ENCODE measurements around the gene RAPH1.

The RAPH1 gene

DNA sequence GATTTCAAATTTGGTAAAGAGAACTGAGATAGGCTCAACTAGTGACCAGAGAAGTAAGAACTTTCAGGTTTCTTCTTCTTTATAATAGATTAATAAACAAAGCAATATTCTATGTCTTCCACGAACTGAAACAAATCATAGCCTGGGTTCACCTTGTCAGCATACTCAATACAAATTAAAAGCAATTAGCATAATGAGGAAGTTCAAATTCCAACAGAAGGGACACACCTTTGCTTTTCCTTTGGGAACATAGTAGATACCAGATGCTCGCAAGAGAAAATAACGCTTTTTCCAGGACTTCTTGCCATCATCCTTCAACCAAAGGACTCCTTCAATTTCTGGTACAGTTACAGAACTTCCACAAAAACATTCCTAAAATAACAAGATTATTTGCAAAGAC is 79.9 kb downstream of the RAPH1 start:
- no CpG with 5 or more reads among the region's 3 CpGs for WGBS (ENCODE audit: insufficient coverage, insufficient read length)

GRCh38 chr2:203453858-203454451 is 81.1 kb downstream of the RAPH1 start:
- no CpG with 5 or more reads among the region's 1 CpG for whole genome bisulfite sequencing (ENCODE audit: insufficient coverage, insufficient read length)
- Histone ChIP-seq H3K36me3 (ENCODE audit: control insufficient read depth, insufficient read depth, low read length) (no peaks in the 10 kb centered on the region), H3K4me3 (ENCODE audit: low read length) (no peak overlapping the region), H3K27me3 (ENCODE audit: control insufficient read depth, insufficient read depth, low read length) (no peaks in the 10 kb centered on the region), H3K27ac (ENCODE audit: low read length) (no peak overlapping the region), H3K4me1 (ENCODE audit: control insufficient read depth, insufficient read depth, low read length) (no peaks in the 10 kb centered on the region), H3K9me3 (ENCODE audit: control insufficient read depth, insufficient read depth, low read length) (no peaks in the 10 kb centered on the region)
- peak; percentile 16 for DNase-seq (ENCODE audit: low read depth, low spot score)

More for the DNA sequence above, 79.9 kb downstream of the RAPH1 start:
- DNase-seq (ENCODE audit: low read depth, low spot score): no peak
- H3K36me3 ChIP-seq (ENCODE audit: control insufficient read depth, insufficient read depth, low read length): 0 out of 2 replicates have a peak, but pooled peaks cover 2% of the 10 kb centered on the region
- H3K27me3 ChIP-seq (ENCODE audit: control insufficient read depth, insufficient read depth, low read length): no peaks in the 10 kb centered on the region
- H3K4me3 ChIP-seq (ENCODE audit: low read length): no peak overlapping the region
- no peaks in the 10 kb centered on the region for H3K9me3 ChIP-seq (ENCODE audit: control insufficient read depth, insufficient read depth, low read length)
- H3K4me1 ChIP-seq (ENCODE audit: control insufficient read depth, insufficient read depth, low read length): no peaks in the 10 kb centered on the region
- H3K27ac ChIP-seq (ENCODE audit: low read length): no peak overlapping the region

GRCh38 chr2:203451689-203452088 is 83.4 kb downstream of the RAPH1 start:
- no CpG with 5 or more reads among the region's 1 CpG for WGBS (ENCODE audit: insufficient coverage, insufficient read length)
- Histone ChIP-seq H3K36me3 (ENCODE audit: control insufficient read depth, insufficient read depth, low read length) (no peaks in the 10 kb centered on the region), H3K4me3 (ENCODE audit: low read length) (no peak overlapping the region), H3K9me3 (ENCODE audit: control insufficient read depth, insufficient read depth, low read length) (no peaks in the 10 kb centered on the region), H3K4me1 (ENCODE audit: control insufficient read depth, insufficient read depth, low read length) (no peaks in the 10 kb centered on the region), H3K27me3 (ENCODE audit: control insufficient read depth, insufficient read depth, low read length) (no peaks in the 10 kb centered on the region), H3K27ac (ENCODE audit: low read length) (no peak overlapping the region)
- DNase-seq (ENCODE audit: low read depth, low spot score): no peak

DNA sequence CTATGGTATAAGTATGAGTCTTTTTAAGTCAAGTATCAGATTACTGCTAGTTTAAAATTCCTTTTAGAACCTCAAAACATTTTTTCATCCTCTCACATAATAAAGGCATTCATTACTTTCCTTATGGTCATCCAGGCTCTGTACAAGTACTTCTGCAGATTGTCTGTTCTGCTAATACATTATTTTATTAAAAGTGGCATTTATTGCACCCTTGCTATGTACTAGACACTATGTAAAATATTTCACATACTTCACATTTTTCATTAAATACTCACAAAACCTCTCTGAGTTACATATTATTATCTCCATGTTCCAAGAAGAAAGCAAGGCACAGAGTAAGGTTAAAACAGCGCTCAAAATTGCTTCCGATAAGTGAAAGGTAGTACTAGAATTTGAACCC is 84.1 kb downstream of the RAPH1 start:
- WGBS (ENCODE audit: insufficient coverage, insufficient read length): no CpG with 5 or more reads among the region's 2 CpGs
- H3K36me3 ChIP-seq (ENCODE audit: control insufficient read depth, insufficient read depth, low read length): no peaks in the 10 kb centered on the region
- no peak overlapping the region for H3K27ac ChIP-seq (ENCODE audit: low read length)
- no peaks in the 10 kb centered on the region for H3K9me3 ChIP-seq (ENCODE audit: control insufficient read depth, insufficient read depth, low read length)
- no peaks in the 10 kb centered on the region for H3K4me1 ChIP-seq (ENCODE audit: control insufficient read depth, insufficient read depth, low read length)
- H3K27me3 ChIP-seq (ENCODE audit: control insufficient read depth, insufficient read depth, low read length): no peaks in the 10 kb centered on the region
- DNase-seq (ENCODE audit: low read depth, low spot score): no peak
- no peak overlapping the region for H3K4me3 ChIP-seq (ENCODE audit: low read length)

- no peaks in the 10 kb centered on the region for H3K4me1 ChIP-seq (ENCODE audit: control insufficient read depth, insufficient read depth, low read length)
- WGBS (ENCODE audit: insufficient coverage, insufficient read length): no CpG with 5 or more reads among the region's 3 CpGs
- H3K36me3 ChIP-seq (ENCODE audit: control insufficient read depth, insufficient read depth, low read length): no peaks in the 10 kb centered on the region
- no peaks in the 10 kb centered on the region for H3K27me3 ChIP-seq (ENCODE audit: control insufficient read depth, insufficient read depth, low read length)
- no peak for DNase-seq (ENCODE audit: low read depth, low spot score)
- no peaks in the 10 kb centered on the region for H3K9me3 ChIP-seq (ENCODE audit: control insufficient read depth, insufficient read depth, low read length)
- no peak overlapping the region for H3K27ac ChIP-seq (ENCODE audit: low read length)
- no peak overlapping the region for H3K4me3 ChIP-seq (ENCODE audit: low read length)
Observed at GRCh38 chr2:203450561-203450960, 84.5 kb downstream of the RAPH1 start.

DNA sequence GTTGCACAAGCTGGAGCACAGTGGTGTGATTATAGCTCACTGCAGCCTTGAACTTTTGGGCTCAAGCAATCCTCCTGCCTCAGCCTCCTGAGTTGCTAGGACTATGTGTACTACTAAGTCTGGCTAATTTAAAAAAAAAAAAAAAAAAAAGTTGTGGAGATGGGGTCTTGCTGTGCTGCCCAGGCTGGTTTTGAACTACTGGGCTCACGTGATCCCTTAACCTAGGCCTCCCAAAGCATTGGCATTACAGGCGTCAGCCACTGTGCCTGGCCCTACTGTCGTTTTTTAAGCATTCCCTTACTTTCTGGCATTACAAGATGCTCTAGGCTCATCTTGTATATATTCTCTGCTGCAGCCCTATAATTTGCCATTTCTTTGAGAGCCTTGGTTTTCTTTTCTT is 88.3 kb downstream of the RAPH1 start:
- peaks cover 5% of the 10 kb centered on the region; the same call in 1 of the 2 replicates for H3K36me3 ChIP-seq (ENCODE audit: control insufficient read depth, insufficient read depth, low read length)

DNA sequence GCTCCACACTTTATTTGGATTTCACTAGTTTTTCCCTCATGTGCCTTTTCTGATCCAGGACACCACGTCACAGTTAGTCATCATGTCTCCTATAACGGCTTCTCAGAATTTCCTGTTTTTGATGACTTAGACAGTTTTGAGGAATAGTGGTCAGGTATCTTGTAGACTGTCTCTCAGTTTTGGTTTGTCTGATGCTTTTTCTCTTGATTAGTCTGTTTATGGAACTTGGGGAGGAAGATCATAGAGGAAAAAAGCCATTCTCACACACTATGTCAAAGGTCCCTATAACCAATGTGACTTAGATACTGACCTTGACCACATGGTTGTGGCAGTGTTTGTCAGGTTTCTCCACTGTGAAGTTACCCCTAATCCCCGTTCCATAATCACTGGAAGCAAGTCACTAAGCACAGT is 89.0 kb downstream of the RAPH1 start:
- H3K27ac ChIP-seq (ENCODE audit: low read length): no peak overlapping the region
- no peak for DNase-seq (ENCODE audit: low read depth, low spot score)
- no peak overlapping the region for H3K4me3 ChIP-seq (ENCODE audit: low read length)
- no CpG with 5 or more reads among the region's 3 CpGs for WGBS (ENCODE audit: insufficient coverage, insufficient read length)
- no peaks in the 10 kb centered on the region for H3K27me3 ChIP-seq (ENCODE audit: control insufficient read depth, insufficient read depth, low read length)
- no peaks in the 10 kb centered on the region for H3K4me1 ChIP-seq (ENCODE audit: control insufficient read depth, insufficient read depth, low read length)
- no peaks in the 10 kb centered on the region for H3K9me3 ChIP-seq (ENCODE audit: control insufficient read depth, insufficient read depth, low read length)
- H3K36me3 ChIP-seq (ENCODE audit: control insufficient read depth, insufficient read depth, low read length): peaks cover 7% of the 10 kb centered on the region; the same call in 1 of the 2 replicates

More for the DNA sequence above, 88.3 kb downstream of the RAPH1 start:
- Histone ChIP-seq H3K27ac (ENCODE audit: low read length) (no peak overlapping the region), H3K9me3 (ENCODE audit: control insufficient read depth, insufficient read depth, low read length) (no peaks in the 10 kb centered on the region), H3K4me3 (ENCODE audit: low read length) (no peak overlapping the region), H3K4me1 (ENCODE audit: control insufficient read depth, insufficient read depth, low read length) (no peaks in the 10 kb centered on the region), H3K27me3 (ENCODE audit: control insufficient read depth, insufficient read depth, low read length) (no peaks in the 10 kb centered on the region)
- DNase-seq (ENCODE audit: low read depth, low spot score): no peak
- WGBS (ENCODE audit: insufficient coverage, insufficient read length): no CpG with 5 or more reads among the region's 3 CpGs

- Histone ChIP-seq H3K4me1 (ENCODE audit: control insufficient read depth, insufficient read depth, low read length) (peaks cover 2% of the 10 kb centered on the region; the same call in 1 of the 2 replicates), H3K9me3 (ENCODE audit: control insufficient read depth, insufficient read depth, low read length) (no peaks in the 10 kb centered on the region), H3K36me3 (ENCODE audit: control insufficient read depth, insufficient read depth, low read length) (peaks cover 11% of the 10 kb centered on the region; the same call in 1 of the 2 replicates), H3K27ac (ENCODE audit: low read length) (no peak overlapping the region), H3K27me3 (ENCODE audit: control insufficient read depth, insufficient read depth, low read length) (no peaks in the 10 kb centered on the region), H3K4me3 (ENCODE audit: low read length) (no peak overlapping the region)
- no CpG with 5 or more reads among the region's 7 CpGs for WGBS (ENCODE audit: insufficient coverage, insufficient read length)
- no peak for DNase-seq (ENCODE audit: low read depth, low spot score)
Observed at GRCh38 chr2:203444738-203445137, 90.4 kb downstream of the RAPH1 start.

GRCh38 chr2:203442463-203442862 is 92.6 kb downstream of the RAPH1 start:
- Histone ChIP-seq H3K4me3 (ENCODE audit: low read length) (no peak overlapping the region), H3K27ac (ENCODE audit: low read length) (no peak overlapping the region), H3K9me3 (ENCODE audit: control insufficient read depth, insufficient read depth, low read length) (no peaks in the 10 kb centered on the region), H3K27me3 (ENCODE audit: control insufficient read depth, insufficient read depth, low read length) (no peaks in the 10 kb centered on the region), H3K4me1 (ENCODE audit: control insufficient read depth, insufficient read depth, low read length) (peaks cover 2% of the 10 kb centered on the region; the same call in 1 of the 2 replicates), H3K36me3 (ENCODE audit: control insufficient read depth, insufficient read depth, low read length) (peaks cover 12% of the 10 kb centered on the region; the same call in 1 of the 2 replicates)
- no CpG with 5 or more reads among the region's 5 CpGs for WGBS (ENCODE audit: insufficient coverage, insufficient read length)
- no peak for DNase-seq (ENCODE audit: low read depth, low spot score)

- no peak for DNase-seq (ENCODE audit: low read depth, low spot score)
- Histone ChIP-seq H3K27me3 (ENCODE audit: control insufficient read depth, insufficient read depth, low read length) (no peaks in the 10 kb centered on the region), H3K27ac (ENCODE audit: low read length) (no peak overlapping the region), H3K4me3 (ENCODE audit: low read length) (no peak overlapping the region), H3K9me3 (ENCODE audit: control insufficient read depth, insufficient read depth, low read length) (no peaks in the 10 kb centered on the region), H3K36me3 (ENCODE audit: control insufficient read depth, insufficient read depth, low read length) (peaks cover 12% of the 10 kb centered on the region; the same call in 1 of the 2 replicates), H3K4me1 (ENCODE audit: control insufficient read depth, insufficient read depth, low read length) (peaks cover 2% of the 10 kb centered on the region; the same call in 1 of the 2 replicates)
- WGBS (ENCODE audit: insufficient coverage, insufficient read length): no CpG with 5 or more reads among the region's 3 CpGs
Observed at GRCh38 chr2:203441463-203441862, 93.6 kb downstream of the RAPH1 start.

DNA sequence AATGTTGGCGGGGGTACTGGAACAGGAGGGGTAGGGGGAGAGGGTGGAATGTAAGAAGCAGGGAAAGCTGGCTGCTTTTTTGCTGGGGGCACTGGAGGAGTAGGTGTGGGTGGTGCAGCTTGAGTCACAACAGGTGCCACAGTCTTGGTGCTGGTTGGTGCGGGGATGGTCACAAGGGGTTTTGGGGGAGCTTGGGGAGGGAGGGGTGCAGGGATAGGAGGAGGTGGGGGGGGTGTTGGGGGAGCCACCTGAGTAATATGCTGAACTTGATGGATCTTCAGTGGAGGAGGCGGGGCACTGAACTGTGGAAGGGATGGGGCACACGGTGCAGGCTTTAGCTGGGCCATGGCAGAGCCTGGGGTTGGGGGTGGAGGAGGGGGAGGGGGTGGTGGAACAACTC is 94.4 kb downstream of the RAPH1 start:
- H3K27me3 ChIP-seq (ENCODE audit: control insufficient read depth, insufficient read depth, low read length): no peaks in the 10 kb centered on the region
- no peak overlapping the region for H3K27ac ChIP-seq (ENCODE audit: low read length)
- peaks cover 2% of the 10 kb centered on the region; the same call in 1 of the 2 replicates for H3K4me1 ChIP-seq (ENCODE audit: control insufficient read depth, insufficient read depth, low read length)
- no CpG with 5 or more reads among the region's 4 CpGs for WGBS (ENCODE audit: insufficient coverage, insufficient read length)
- H3K9me3 ChIP-seq (ENCODE audit: control insufficient read depth, insufficient read depth, low read length): no peaks in the 10 kb centered on the region
- no peak overlapping the region for H3K4me3 ChIP-seq (ENCODE audit: low read length)
- peaks cover 12% of the 10 kb centered on the region; the same call in 1 of the 2 replicates for H3K36me3 ChIP-seq (ENCODE audit: control insufficient read depth, insufficient read depth, low read length)
- no peak for DNase-seq (ENCODE audit: low read depth, low spot score)
